ENCODE results near the gene CPT1A.

CPT1A gene

GRCh38 chr11:68759991-68760390, 81.7 kb downstream of the CPT1A start:
- H3K9ac ChIP-seq: no peak overlapping the region
- H3K4me3 ChIP-seq (IDR thresholded peaks at IDR 0.05; ENCODE audit: insufficient read depth, low read depth, low read length): no peak overlapping the region
- no peak overlapping the region for H3K4me2 ChIP-seq
- H3K4me1 ChIP-seq (ENCODE audit: low read depth, poor library complexity, severe bottlenecking): peaks cover 10% of the 10 kb centered on the region
- no peak overlapping the region for H2AFZ ChIP-seq (ENCODE audit: low read depth)
- no peaks in the 10 kb centered on the region for H3K36me3 ChIP-seq (ENCODE audit: insufficient read depth)
- no peak for TF ChIP-seq CTCF (conservative IDR thresholded peaks at IDR 0.05; ENCODE audit: low read depth, low read length)
- H3K27me3 ChIP-seq (ENCODE audit: insufficient read depth, low read depth): no peaks in the 10 kb centered on the region
- H3K79me2 ChIP-seq (ENCODE audit: insufficient read depth, low read depth): no peaks in the 10 kb centered on the region
- H3K27ac ChIP-seq: no peak overlapping the region
- no peaks in the 10 kb centered on the region for H4K20me1 ChIP-seq (ENCODE audit: insufficient read depth)

- Histone ChIP-seq H3K4me3 (IDR thresholded peaks at IDR 0.05; ENCODE audit: insufficient read depth, low read depth, low read length) (no peak overlapping the region), H4K20me1 (ENCODE audit: insufficient read depth) (no peaks in the 10 kb centered on the region), H2AFZ (ENCODE audit: low read depth) (no peak overlapping the region), H3K27ac (no peak overlapping the region), H3K36me3 (ENCODE audit: insufficient read depth) (no peaks in the 10 kb centered on the region), H3K27me3 (ENCODE audit: insufficient read depth, low read depth) (no peaks in the 10 kb centered on the region), H3K4me2 (no peak overlapping the region), H3K4me1 (ENCODE audit: low read depth, poor library complexity, severe bottlenecking) (peaks cover under 1% of the 10 kb centered on the region), H3K79me2 (ENCODE audit: insufficient read depth, low read depth) (no peaks in the 10 kb centered on the region), H3K9ac (no peak overlapping the region)
- TF ChIP-seq CTCF (conservative IDR thresholded peaks at IDR 0.05; ENCODE audit: low read depth, low read length): no peak
These were observed 84.0 kb downstream of the CPT1A start for GRCh38 chr11:68757711-68758110.

GRCh38 chr11:68756171-68756766, 85.4 kb downstream of the CPT1A start:
- Histone ChIP-seq H3K4me2 (no peak overlapping the region), H3K79me2 (ENCODE audit: insufficient read depth, low read depth) (no peaks in the 10 kb centered on the region), H3K4me1 (ENCODE audit: low read depth, poor library complexity, severe bottlenecking) (no peaks in the 10 kb centered on the region), H3K36me3 (ENCODE audit: insufficient read depth) (no peaks in the 10 kb centered on the region), H3K4me3 (IDR thresholded peaks at IDR 0.05; ENCODE audit: insufficient read depth, low read depth, low read length) (no peak overlapping the region), H3K27me3 (ENCODE audit: insufficient read depth, low read depth) (no peaks in the 10 kb centered on the region), H4K20me1 (ENCODE audit: insufficient read depth) (no peaks in the 10 kb centered on the region), H3K27ac (no peak overlapping the region), H3K9ac (no peak overlapping the region), H2AFZ (ENCODE audit: low read depth) (no peak overlapping the region)
- no peak for TF ChIP-seq CTCF (conservative IDR thresholded peaks at IDR 0.05; ENCODE audit: low read depth, low read length)

- no peaks in the 10 kb centered on the region for H3K27me3 ChIP-seq (ENCODE audit: insufficient read depth, low read depth)
- no peak overlapping the region for H3K27ac ChIP-seq
- no peaks in the 10 kb centered on the region for H3K36me3 ChIP-seq (ENCODE audit: insufficient read depth)
- H3K4me3 ChIP-seq (IDR thresholded peaks at IDR 0.05; ENCODE audit: insufficient read depth, low read depth, low read length): no peak overlapping the region
- no peak overlapping the region for H3K4me2 ChIP-seq
- H4K20me1 ChIP-seq (ENCODE audit: insufficient read depth): no peaks in the 10 kb centered on the region
- H3K9ac ChIP-seq: no peak overlapping the region
- no peaks in the 10 kb centered on the region for H3K79me2 ChIP-seq (ENCODE audit: insufficient read depth, low read depth)
- H2AFZ ChIP-seq (ENCODE audit: low read depth): no peak overlapping the region
- no peak for TF ChIP-seq CTCF (conservative IDR thresholded peaks at IDR 0.05; ENCODE audit: low read depth, low read length)
- no peaks in the 10 kb centered on the region for H3K4me1 ChIP-seq (ENCODE audit: low read depth, poor library complexity, severe bottlenecking)
These were observed 88.4 kb downstream of the CPT1A start for GRCh38 chr11:68753300-68753699.
